NCI-H1105 treated with DMSO at 0.1 percent for 48 hours (cell line): ENCODE measurements around the gene STRADB.
"Not testable (repeated sequence)": the region's sequence is repeated elsewhere in the genome, so short reads cannot be mapped to it uniquely, and the experiment has no call there.

Source experiments
- DNase-seq: peaks from one replicate; lab custom pipeline; 2025; lab: John Stamatoyannopoulos, UW

The STRADB gene

GRCh38 chr2:201451292-201452057 is at the start of gene STRADB, which contains the start of gene TRAK2:
Gene STRADB (plus strand): TSS chr2:201451740. CDS start chr2:201454841, 3,101 bp downstream.
Gene TRAK2 (minus strand): TSS chr2:201451458. CDS start chr2:201420507, 30,951 bp downstream.
- peak; percentile 95 for DNase-seq

GRCh38 chr2:201401815-201402214 is 49.7 kb upstream of the STRADB start:
- no peak for DNase-seq

- DNase-seq: no peak
Observed at GRCh38 chr2:201402651-201403562, 48.6 kb upstream of the STRADB start.

- peak; percentile 57 for DNase-seq
Observed at GRCh38 chr2:201403880-201404279, 47.7 kb upstream of the STRADB start.

- DNase-seq: no peak
Observed at GRCh38 chr2:201404699-201405280, 46.8 kb upstream of the STRADB start.

GRCh38 chr2:201406077-201406662 is 45.4 kb upstream of the STRADB start:
- DNase-seq: peak; percentile 5

- DNase-seq: no peak
Observed at GRCh38 chr2:201407265-201407664, 44.3 kb upstream of the STRADB start.

GRCh38 chr2:201408931-201409330 is 42.6 kb upstream of the STRADB start:
- DNase-seq: no peak

- DNase-seq: no peak
Observed at GRCh38 chr2:201411421-201411820, 40.1 kb upstream of the STRADB start.

- no peak for DNase-seq
Observed at GRCh38 chr2:201413143-201413542, 38.4 kb upstream of the STRADB start.

- DNase-seq: no peak
Observed at GRCh38 chr2:201413552-201413951, 38.0 kb upstream of the STRADB start.

- no peak for DNase-seq
Observed at GRCh38 chr2:201414099-201415023, 37.2 kb upstream of the STRADB start.

- DNase-seq: no peak
Observed at GRCh38 chr2:201415149-201415548, 36.4 kb upstream of the STRADB start.

- DNase-seq: no peak
Observed at GRCh38 chr2:201419057-201419635, 32.4 kb upstream of the STRADB start.

- no peak for DNase-seq
Observed at GRCh38 chr2:201419986-201420385, 31.6 kb upstream of the STRADB start.

GRCh38 chr2:201420442-201421113 is 31.0 kb upstream of the STRADB start:
- no peak for DNase-seq

- DNase-seq: no peak
Observed at GRCh38 chr2:201425952-201426351, 25.6 kb upstream of the STRADB start.

GRCh38 chr2:201428366-201428765 is 23.2 kb upstream of the STRADB start:
- not testable (repeated sequence) for DNase-seq

- DNase-seq: not testable (repeated sequence)
Observed at GRCh38 chr2:201429835-201430234, 21.7 kb upstream of the STRADB start.

GRCh38 chr2:201430322-201430721 is 21.2 kb upstream of the STRADB start:
- not testable (repeated sequence) for DNase-seq
